H9 (cell line): Measurements from ENCODE around the gene DYNC2H1. TPM values are rescaled to one million over a fixed set of nuclear protein-coding genes. Genes with fewer than 3 reads are reported as not detected.

ENCODE experiments used
- DNase-seq: peaks from one replicate; pipeline ENCODE4 v3.0.0-alpha.2; 2017
- H2AFZ ChIP-seq: one replicate; pipeline ENCODE4 v1.6.1; 2013; ENCODE audit warnings: mild to moderate bottlenecking, low read length, control low read depth, moderate library complexity
- H2AK5ac ChIP-seq: 2 replicates; pipeline ENCODE4 v1.6.1; 2013; ENCODE audit warnings: low read length, control low read depth, mixed read lengths; ENCODE audit not compliant: insufficient read length
- H2BK120ac ChIP-seq: one replicate; pipeline ENCODE4 v1.6.1; 2013; ENCODE audit warnings: low read depth, mild to moderate bottlenecking, low read length, control low read depth, inconsistent platforms; ENCODE audit not compliant: poor library complexity, severe bottlenecking
- H2BK12ac ChIP-seq: 2 replicates; pipeline ENCODE4 v1.6.1; 2013; ENCODE audit warnings: low read length, control low read depth, mixed read lengths, low read depth; ENCODE audit not compliant: insufficient read length
- H2BK15ac ChIP-seq: 2 replicates; pipeline ENCODE4 v1.6.1; 2013; ENCODE audit warnings: low read depth, low read length, control low read depth
- H2BK20ac ChIP-seq: one replicate; pipeline ENCODE4 v1.6.1; 2013; ENCODE audit warnings: low read depth, mild to moderate bottlenecking, low read length, control low read depth, inconsistent platforms; ENCODE audit not compliant: poor library complexity, severe bottlenecking
- H2BK5ac ChIP-seq: 2 replicates; pipeline ENCODE4 v1.6.1; 2013; ENCODE audit warnings: low read length, control low read depth, mixed read lengths; ENCODE audit not compliant: insufficient read length
- H3K14ac ChIP-seq: 2 replicates; pipeline ENCODE4 v1.6.1; 2013; ENCODE audit warnings: low read length, control low read depth; ENCODE audit not compliant: insufficient read depth
- H3K18ac ChIP-seq: 2 replicates; pipeline ENCODE4 v1.6.1; 2013; ENCODE audit warnings: low read depth, mild to moderate bottlenecking, mixed read lengths, low read length, control low read depth; ENCODE audit not compliant: insufficient read length
- H3K23ac ChIP-seq: 2 replicates; pipeline ENCODE4 v1.6.1; 2013; ENCODE audit warnings: low read length, control low read depth, mixed read lengths, low read depth; ENCODE audit not compliant: insufficient read length
- H3K23me2 ChIP-seq: 2 replicates; pipeline ENCODE4 v1.6.1; 2013; ENCODE audit warnings: low read depth, mild to moderate bottlenecking, mixed read lengths, low read length, control low read depth; ENCODE audit not compliant: insufficient read length, poor library complexity, severe bottlenecking
- H3K27ac ChIP-seq: 2 replicates; pipeline ENCODE4 v1.5.1; 2013; ENCODE audit warnings: low read length, control low read depth, mixed read lengths, low read depth; ENCODE audit not compliant: insufficient read length
- H3K27me3 ChIP-seq: 2 replicates; pipeline ENCODE4 v1.6.1; 2013; ENCODE audit warnings: low read length, control low read depth, inconsistent platforms; ENCODE audit not compliant: insufficient read depth
- H3K4ac ChIP-seq: 2 replicates; pipeline ENCODE4 v1.6.1; 2013; ENCODE audit warnings: low read depth, mild to moderate bottlenecking, control low read depth, inconsistent platforms, low read length, moderate library complexity
- H3K4me1 ChIP-seq: 2 replicates; pipeline ENCODE4 v1.6.1; 2013; ENCODE audit warnings: low read length, control low read depth, inconsistent platforms; ENCODE audit not compliant: insufficient read depth
- H3K4me2 ChIP-seq: 2 replicates; pipeline ENCODE4 v1.6.1; 2013; ENCODE audit warnings: low read length, control low read depth, mixed read lengths; ENCODE audit not compliant: insufficient read length, insufficient read depth
- H3K56ac ChIP-seq: 2 replicates; pipeline ENCODE4 v1.6.1; 2013; ENCODE audit warnings: low read depth, mild to moderate bottlenecking, mixed read lengths, low read length, control low read depth; ENCODE audit not compliant: insufficient read length
- H3K79me1 ChIP-seq: 2 replicates; pipeline ENCODE4 v1.6.1; 2013; ENCODE audit warnings: low read depth, mild to moderate bottlenecking, moderate library complexity, low read length, control low read depth, inconsistent platforms; ENCODE audit not compliant: insufficient read depth, poor library complexity, severe bottlenecking
- H3K79me2 ChIP-seq: 2 replicates; pipeline ENCODE4 v1.6.1; 2013; ENCODE audit warnings: low read length, control low read depth, inconsistent platforms; ENCODE audit not compliant: insufficient read depth
- H3K9ac ChIP-seq: 2 replicates; pipeline ENCODE4 v1.6.1; 2013; ENCODE audit warnings: low read length, control low read depth, mixed read lengths; ENCODE audit not compliant: insufficient read length; ENCODE audit errors: extremely low read depth
- H3K9me3 ChIP-seq: one replicate; pipeline ENCODE4 v1.6.1; 2013; ENCODE audit warnings: low read depth, low read length, inconsistent platforms; ENCODE audit not compliant: control insufficient read depth
- H3T11ph ChIP-seq: one replicate; pipeline ENCODE4 v1.6.1; 2013; ENCODE audit warnings: mild to moderate bottlenecking, low read length, control low read depth, inconsistent platforms
- H4K20me1 ChIP-seq: one replicate; pipeline ENCODE4 v1.6.1; 2013; ENCODE audit not compliant: control insufficient read depth, insufficient read length, insufficient read depth
- H4K5ac ChIP-seq: 2 replicates; pipeline ENCODE4 v1.6.1; 2013; ENCODE audit warnings: low read depth, mild to moderate bottlenecking, mixed read lengths, low read length, control low read depth; ENCODE audit not compliant: insufficient read length
- H4K8ac ChIP-seq: replicated peaks from 2 replicates; pipeline ENCODE4 v1.6.1; 2013; ENCODE audit warnings: low read length, control low read depth, mixed read lengths, low read depth; ENCODE audit not compliant: insufficient read length
- H4K91ac ChIP-seq: 2 replicates; pipeline ENCODE4 v1.6.1; 2013; ENCODE audit warnings: low read depth, mild to moderate bottlenecking, moderate library complexity, mixed read lengths, low read length, control low read depth; ENCODE audit not compliant: insufficient read length
- H3K27ac Mint-ChIP-seq, 3 experiments: 2 replicates in 2 of 3; 3 replicates in 1 of 3; pipeline ENCODE4 v1.8.0; 2020 to 2021; ENCODE audit warnings: mixed read lengths in 3 of 3, mild to moderate bottlenecking in 1 of 3, moderate library complexity in 1 of 3
- H3K27me3 Mint-ChIP-seq: 2 replicates; pipeline ENCODE4 v1.8.0; 2021; ENCODE audit warnings: low read depth, mild to moderate bottlenecking, moderate library complexity, mixed read lengths
- H3K36me3 Mint-ChIP-seq, 3 experiments: 2 replicates in 2 of 3; 3 replicates in 1 of 3; pipeline ENCODE4 v1.8.0; 2020 to 2021; ENCODE audit warnings: low read depth in 3 of 3, mixed read lengths in 3 of 3; ENCODE audit not compliant: insufficient read depth in 1 of 3
- H3K4me1 Mint-ChIP-seq, 2 experiments: 2 replicates each; pipeline ENCODE4 v1.8.0; 2020; ENCODE audit warnings: mixed read lengths in 2 of 2
- H3K4me3 Mint-ChIP-seq, 2 experiments: 2 replicates in 1 of 2; 3 replicates in 1 of 2; pipeline ENCODE4 v1.8.0; 2020 to 2021; ENCODE audit warnings: mild to moderate bottlenecking in 2 of 2, mixed read lengths in 2 of 2, moderate library complexity in 1 of 2
- H3K9me3 Mint-ChIP-seq, 2 experiments: 2 replicates in 1 of 2; 3 replicates in 1 of 2; pipeline ENCODE4 v1.8.0; 2020; ENCODE audit warnings: mild to moderate bottlenecking in 2 of 2, mixed read lengths in 2 of 2, moderate library complexity in 1 of 2
- WGBS: extraction: QIAGEN DNeasy Blood & Tissue Kit; methylation state at CpG from one replicate; pipeline ENCODE4 v1.1.7; 2013; ENCODE audit warnings: missing lambda C conversion rate, low lambda C conversion rate, mixed read lengths; ENCODE audit not compliant: insufficient read length; ENCODE audit errors: extremely low coverage; 5-methylcytosine and 5-hydroxymethylcytosine counted together
- total RNA-seq: library from RNA; stranded (reverse); gene quantifications from 2 replicates; pipeline ENCODE4 v1.2.1, GENCODE V29; 2021
- TF ChIP-seq, protein P1 (sequence below): fragments of 200-600 bp; sonication (generic); conservative IDR thresholded peaks from 3 replicates; pipeline ENCODE4 v1.8.0; 2021; ENCODE audit warnings: antibody characterized with exemption, mild to moderate bottlenecking

DYNC2H1 gene
- total RNA-seq, 1 experiment from 2014 or later, result 13.2 TPM

- H2BK20ac ChIP-seq, result no peak overlapping the region
- no peak overlapping the region for H3K14ac ChIP-seq
- H3K56ac ChIP-seq, result no peak overlapping the region
- H3K27ac ChIP-seq, result no peak overlapping the region
- Mint-ChIP-seq H3K4me1 (no peaks in the 10 kb centered on the region), H3K4me3 (no peak overlapping the region), H3K27ac (no peak overlapping the region), H3K9me3 (peaks cover 0 to 2% of the 10 kb centered on the region in 2 experiments; a peak in 2 of 5 replicates), H3K36me3 (peaks cover 0 to 2% (median 0%) of the 10 kb centered on the region in 3 experiments; a peak in 3 of 7 replicates), H3K27me3 (no peaks in the 10 kb centered on the region)
- H2BK5ac ChIP-seq, result no peak overlapping the region
- H4K20me1 ChIP-seq, result no peaks in the 10 kb centered on the region
- H3K9me3 ChIP-seq, result no peaks in the 10 kb centered on the region
- no peaks in the 10 kb centered on the region for H3K79me1 ChIP-seq
- no CpG with 5 or more reads among the region's 1 CpG for WGBS
- H3K4me2 ChIP-seq, result no peak overlapping the region
- H2BK12ac ChIP-seq, result no peak overlapping the region
- H3T11ph ChIP-seq, result no peak overlapping the region
- no peaks in the 10 kb centered on the region for H3K4me1 ChIP-seq
- H3K9ac ChIP-seq, result no peak overlapping the region
- no peak for DNase-seq
- H3K79me2 ChIP-seq, result no peaks in the 10 kb centered on the region
- H2BK15ac ChIP-seq, result no peak overlapping the region
- no peak overlapping the region for H4K5ac ChIP-seq
- no peak overlapping the region for H2AK5ac ChIP-seq
- H4K91ac ChIP-seq, result no peak overlapping the region
- H4K8ac ChIP-seq, result no peak overlapping the region
- no peaks in the 10 kb centered on the region for H3K23me2 ChIP-seq
- no peak overlapping the region for H3K4ac ChIP-seq
- H3K27me3 ChIP-seq, result no peaks in the 10 kb centered on the region
- no peak overlapping the region for H3K23ac ChIP-seq
- TF ChIP-seq, protein P1, sequence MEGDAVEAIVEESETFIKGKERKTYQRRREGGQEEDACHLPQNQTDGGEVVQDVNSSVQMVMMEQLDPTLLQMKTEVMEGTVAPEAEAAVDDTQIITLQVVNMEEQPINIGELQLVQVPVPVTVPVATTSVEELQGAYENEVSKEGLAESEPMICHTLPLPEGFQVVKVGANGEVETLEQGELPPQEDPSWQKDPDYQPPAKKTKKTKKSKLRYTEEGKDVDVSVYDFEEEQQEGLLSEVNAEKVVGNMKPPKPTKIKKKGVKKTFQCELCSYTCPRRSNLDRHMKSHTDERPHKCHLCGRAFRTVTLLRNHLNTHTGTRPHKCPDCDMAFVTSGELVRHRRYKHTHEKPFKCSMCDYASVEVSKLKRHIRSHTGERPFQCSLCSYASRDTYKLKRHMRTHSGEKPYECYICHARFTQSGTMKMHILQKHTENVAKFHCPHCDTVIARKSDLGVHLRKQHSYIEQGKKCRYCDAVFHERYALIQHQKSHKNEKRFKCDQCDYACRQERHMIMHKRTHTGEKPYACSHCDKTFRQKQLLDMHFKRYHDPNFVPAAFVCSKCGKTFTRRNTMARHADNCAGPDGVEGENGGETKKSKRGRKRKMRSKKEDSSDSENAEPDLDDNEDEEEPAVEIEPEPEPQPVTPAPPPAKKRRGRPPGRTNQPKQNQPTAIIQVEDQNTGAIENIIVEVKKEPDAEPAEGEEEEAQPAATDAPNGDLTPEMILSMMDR, result no peak
- H3K18ac ChIP-seq, result no peak overlapping the region
- no peak overlapping the region for H2AFZ ChIP-seq
- H2BK120ac ChIP-seq, result no peak overlapping the region
These were observed 304.2 kb downstream of the DYNC2H1 start for GRCh38 chr11:103413266-103413888.
